ENCODE measurements around the gene ARMC3. TPM values are rescaled to one million over a fixed set of nuclear protein-coding genes. Genes with fewer than 3 reads are reported as not detected.

ARMC3 gene
- polyA plus RNA-seq: 0.22 TPM in 1 of 2 replicates, not detected in the other
- 0.23 and 0.24 TPM in 2 replicates for polyA minus RNA-seq

GRCh38 chr10:22927661-22928403 lies at the start of gene ARMC3:
Gene ARMC3, plus strand, starts transcription at chr10:22928053. Its CDS starts 3,944 bp downstream, at chr10:22931997.
- Histone ChIP-seq H3K27me3 (ENCODE audit: insufficient read depth, low read depth, low read length) (no peaks in the 10 kb centered on the region), H3K79me2 (replicated peaks; ENCODE audit: insufficient read depth, low read length) (no peaks in the 10 kb centered on the region), H3K9ac (ENCODE audit: low read length) (peak within 1 kb of the TSS; percentile 27), H3K27ac (ENCODE audit: low read length) (no peak within 1 kb of the TSS), H4K20me1 (ENCODE audit: insufficient read depth) (no peaks in the 10 kb centered on the region), H3K9me3 (ENCODE audit: low read length) (no peaks in the 10 kb centered on the region), H3F3A (ENCODE audit: insufficient read depth, low read length, poor library complexity, severe bottlenecking) (no peaks in the 10 kb centered on the region), H2AFZ (ENCODE audit: low read depth, low read length) (no peak within 1 kb of the TSS), H3K4me2 (ENCODE audit: low read length) (no peak within 1 kb of the TSS), H3K9me2 (ENCODE audit: insufficient read depth, low read length) (no peaks in the 10 kb centered on the region), H3K36me3 (ENCODE audit: insufficient read depth, low read length) (no peaks in the 10 kb centered on the region), H3K4me3 (ENCODE audit: low read length) (peak within 1 kb of the TSS; percentile 62)
- no peak for TF ChIP-seq SMC3 (conservative IDR thresholded peaks at IDR 0.05; ENCODE audit: poor library complexity)
- peak; percentile 14 for TF ChIP-seq RAD21 (conservative IDR thresholded peaks at IDR 0.05)
- peak; percentile 32 for TF ChIP-seq MXI1 (conservative IDR thresholded peaks at IDR 0.05; ENCODE audit: poor library complexity, severe bottlenecking)

GRCh38 chr10:22891797-22892196 lies 36.1 kb upstream of the ARMC3 start:
- Histone ChIP-seq H3K9ac (ENCODE audit: low read length) (no peak overlapping the region), H3K27me3 (ENCODE audit: insufficient read depth, low read depth, low read length) (no peaks in the 10 kb centered on the region), H3K36me3 (ENCODE audit: insufficient read depth, low read length) (no peaks in the 10 kb centered on the region), H3K9me2 (ENCODE audit: insufficient read depth, low read length) (no peaks in the 10 kb centered on the region), H3K9me3 (ENCODE audit: low read length) (no peaks in the 10 kb centered on the region), H4K20me1 (ENCODE audit: insufficient read depth) (no peaks in the 10 kb centered on the region), H2AFZ (ENCODE audit: low read depth, low read length) (no peak overlapping the region), H3F3A (ENCODE audit: insufficient read depth, low read length, poor library complexity, severe bottlenecking) (no peaks in the 10 kb centered on the region), H3K79me2 (replicated peaks; ENCODE audit: insufficient read depth, low read length) (no peaks in the 10 kb centered on the region), H3K4me3 (ENCODE audit: low read length) (no peak overlapping the region), H3K4me2 (ENCODE audit: low read length) (no peak overlapping the region), H3K27ac (ENCODE audit: low read length) (no peak overlapping the region)
- TF ChIP-seq REST (IDR thresholded peaks at IDR 0.05; ENCODE audit: borderline replicate concordance) (no peak), EP300 (conservative IDR thresholded peaks at IDR 0.05; ENCODE audit: poor library complexity, severe bottlenecking) (no peak), CTCF (IDR thresholded peaks at IDR 0.05; ENCODE audit: poor library complexity, severe bottlenecking) (no peak), SMC3 (conservative IDR thresholded peaks at IDR 0.05; ENCODE audit: poor library complexity) (no peak), TAF1 (IDR thresholded peaks at IDR 0.05; ENCODE audit: low read depth) (no peak), EZH2 (IDR thresholded peaks at IDR 0.05; ENCODE audit: borderline replicate concordance, insufficient read depth, low read length, poor library complexity, severe bottlenecking) (no peak), MXI1 (conservative IDR thresholded peaks at IDR 0.05; ENCODE audit: poor library complexity, severe bottlenecking) (no peak), RAD21 (conservative IDR thresholded peaks at IDR 0.05) (no peak), POLR2AphosphoS5 (IDR thresholded peaks at IDR 0.05) (no peak)
